HepG2 (cell line): ENCODE results near the gene NPIPB6. TPM values are rescaled to one million over a fixed set of nuclear protein-coding genes. Genes with fewer than 3 reads are reported as not detected.

ENCODE experiments used
- ATAC-seq: fragments of 200-7000 bp; cut with Tn5 transposase; 3 replicates; pipeline ENCODE4 v1.9.1; 2020; ENCODE audit warnings: mild to moderate bottlenecking, moderate library complexity
- BruUV-seq: library from RNA; stranded (reverse); fragments of 400-500 nt; replicated peaks from 2 replicates; lab custom pipeline; 2021; lab: Mats Ljungman, UMichigan
- CTCF ChIA-PET: fragments of 300-600 bp; formaldehyde crosslinking; extraction: SDS; loops from one replicate; lab custom pipeline; 2021; ENCODE audit warnings: low total read pairs, inconsistent platforms, low intra/inter-chr PET ratio; lab: Yijun Ruan, JAX
- POLR2A ChIA-PET: fragments of 350-600 bp; sonication (Branson Sonifier 250); formaldehyde crosslinking; loops from one replicate; lab custom pipeline; 2020; ENCODE audit warnings: antibody characterized with exemption, inconsistent platforms; lab: Yijun Ruan, JAX
- DNase-seq: peaks from one replicate; pipeline ENCODE4 v3.0.0-alpha.2; 2015; ENCODE audit warnings: low spot score
- FAIRE-seq: peaks from 3 replicates; lab custom pipeline; 2011; peaks lifted over from hg19 to GRCh38; lab: Jason Lieb, UNC
- H2AFZ ChIP-seq: one replicate; pipeline ENCODE4 v1.6.1; 2011; ENCODE audit warnings: low read length, inconsistent platforms
- H3K27ac ChIP-seq: fragments of 300-600 bp; 3 replicates; pipeline ENCODE4 v1.8.0; 2011; ENCODE audit warnings: mixed run types, mild to moderate bottlenecking, mixed read lengths, low read length, inconsistent platforms; ENCODE audit not compliant: insufficient read depth; ENCODE audit errors: extremely low read length
- H3K27me3 ChIP-seq, 2 experiments: fragments of 200-600 bp in 1 of 2; 2 replicates in 1 of 2; 3 replicates in 1 of 2; pipeline versions ENCODE4 v1.6.0 to v1.8.0; 2011; ENCODE audit warnings: low read length in 2 of 2, mild to moderate bottlenecking in 2 of 2, moderate library complexity in 2 of 2, inconsistent platforms in 1 of 2; ENCODE audit not compliant: insufficient read depth in 2 of 2, control insufficient read depth in 1 of 2
- H3K36me3 ChIP-seq, 2 experiments: fragments of 200-600 bp in 1 of 2; replicated peaks in 1 of 2; 2 replicates in 1 of 2; 3 replicates in 1 of 2; pipeline versions ENCODE4 v1.5.1 to v1.8.0; 2011; ENCODE audit warnings: low read length in 2 of 2, inconsistent platforms in 1 of 2; ENCODE audit not compliant: insufficient read depth in 2 of 2, control insufficient read depth in 1 of 2
- H3K4me1 ChIP-seq: 2 replicates; pipeline ENCODE4 v1.5.1; 2012; ENCODE audit warnings: low read length, inconsistent platforms; ENCODE audit not compliant: insufficient read depth
- H3K4me2 ChIP-seq: 2 replicates; pipeline ENCODE4 v1.6.0; 2011; ENCODE audit warnings: low read depth, low read length, inconsistent platforms
- H3K4me3 ChIP-seq, 3 experiments: fragments of 200-600 bp in 1 of 3; sonication (generic), shearing (Covaris generic) in 1 of 3; replicated peaks in 1 of 3; 2 replicates each; pipeline ENCODE4 v1.5.1; 2011 to 2016; ENCODE audit warnings: low read length in 3 of 3, inconsistent platforms in 2 of 3, low read depth in 2 of 3, mild to moderate bottlenecking in 2 of 3, control low read depth in 1 of 3, mixed read lengths in 1 of 3; ENCODE audit not compliant: insufficient read depth in 1 of 3
- H3K79me2 ChIP-seq: one replicate; pipeline ENCODE4 v1.6.1; 2011; ENCODE audit warnings: low read length, inconsistent platforms; ENCODE audit not compliant: insufficient read depth
- H3K9ac ChIP-seq: 2 replicates; pipeline ENCODE4 v1.6.0; 2011; ENCODE audit warnings: mild to moderate bottlenecking, low read depth, low read length, inconsistent platforms; ENCODE audit not compliant: insufficient read depth
- H3K9me3 ChIP-seq: 2 replicates; pipeline ENCODE4 v1.5.1; 2012; ENCODE audit warnings: mild to moderate bottlenecking, low read length
- H4K20me1 ChIP-seq: 2 replicates; pipeline ENCODE4 v1.6.0; 2011; ENCODE audit warnings: inconsistent platforms, mild to moderate bottlenecking, low read length, moderate library complexity; ENCODE audit not compliant: insufficient read depth
- CREBL2 ChIP-seq: sonication (generic); formaldehyde crosslinking; IDR thresholded peaks from 2 replicates; pipeline ENCODE4 v1.8.1; 2023; ENCODE audit warnings: missing genetic modification reagents, mild to moderate bottlenecking, borderline replicate concordance
- GZF1 ChIP-seq: sonication (generic); formaldehyde crosslinking; IDR thresholded peaks from 2 replicates; pipeline ENCODE4 v1.5.1; 2020; ENCODE audit warnings: mild to moderate bottlenecking, missing genetic modification reagents
- HOXA3 ChIP-seq: sonication (generic); formaldehyde crosslinking; IDR thresholded peaks from 2 replicates; pipeline ENCODE4 v1.5.0; 2020; ENCODE audit warnings: missing genetic modification reagents
- KDM3A ChIP-seq: IDR thresholded peaks from 2 replicates; pipeline ENCODE4 v1.6.1; 2018; ENCODE audit warnings: low read depth, missing compliant biosample characterization
- NFE2 ChIP-seq: sonication (generic); formaldehyde crosslinking; IDR thresholded peaks from 2 replicates; pipeline ENCODE4 v1.4.0; 2020; ENCODE audit warnings: missing genetic modification reagents
- NR2F2 ChIP-seq: IDR thresholded peaks from 2 replicates; pipeline ENCODE4 v1.6.1; 2012; ENCODE audit warnings: low read depth, inconsistent platforms, borderline replicate concordance
- SIX1 ChIP-seq: sonication (generic); formaldehyde crosslinking; IDR thresholded peaks from 2 replicates; pipeline ENCODE4 v1.4.0; 2020; ENCODE audit warnings: missing genetic modification reagents, borderline replicate concordance
- ZNF430 ChIP-seq: sonication (generic); formaldehyde crosslinking; IDR thresholded peaks from 2 replicates; pipeline ENCODE4 v1.9.0; 2021; ENCODE audit warnings: mild to moderate bottlenecking, missing genetic modification reagents
- ZNF75D ChIP-seq: sonication (generic); formaldehyde crosslinking; IDR thresholded peaks from 2 replicates; pipeline ENCODE4 v1.8.1; 2023; ENCODE audit warnings: missing genetic modification reagents, mild to moderate bottlenecking, borderline replicate concordance
- ZSCAN31 ChIP-seq: sonication (generic); formaldehyde crosslinking; IDR thresholded peaks from 2 replicates; pipeline ENCODE4 v1.5.0; 2020; ENCODE audit warnings: low read depth, mild to moderate bottlenecking, missing genetic modification reagents
- WGBS: methylation state at CpG from one replicate; pipeline ENCODE4 v1.1.6; 2017; ENCODE audit warnings: low lambda C conversion rate; 5-methylcytosine and 5-hydroxymethylcytosine counted together
- in situ Hi-C: cut with HindIII; loops from 2 replicates; pipeline ENCODE4 v1.10.0; 2017; ENCODE audit warnings: low pct_unique_long_range_greater_than_20kb; ENCODE audit not compliant: extremely low pct_ligation_motif_present
- intact Hi-C: fragments of 100-400 bp; cut with micrococcal nuclease; formaldehyde crosslinking; loops from one replicate; pipeline ENCODE4 v1.10.0; 2022; ENCODE audit not compliant: unreplicated experiment
- polyA plus RNA-seq, 8 experiments: library from polyadenylated mRNA; depleted of rRNA in 3 of 8; stranded (reverse) in 7 of 8; unstranded in 1 of 8; fragments of >200 nt; fragmentation: Illumina TruSeq in 4 of 8; extraction: Trizol in 4 of 8; gene quantifications; 2 replicates each; pipeline versions ENCODE4 v1.2.1 to v1.2.3, GENCODE V29; 2011 to 2016; ENCODE audit warnings: low read depth in 4 of 8, missing spikeins in 1 of 8, mixed read lengths in 1 of 8; ENCODE audit not compliant: insufficient read depth in 1 of 8
- total RNA-seq, 5 experiments: library from RNA; depleted of rRNA; stranded (reverse); fragments of >200 nt; fragmentation: Illumina TruSeq; extraction: Trizol; gene quantifications; 2 replicates each; pipeline ENCODE4 v1.2.3, GENCODE V29; 2016; ENCODE audit warnings: low read depth in 1 of 5

NPIPB6 gene
- total and polyA plus RNA-seq, 2 of the 13 experiments (the other 11 are each of a cell fraction or from before 2014, with no cell fraction given) = 0.25 TPM; not detected in 1

DNA sequence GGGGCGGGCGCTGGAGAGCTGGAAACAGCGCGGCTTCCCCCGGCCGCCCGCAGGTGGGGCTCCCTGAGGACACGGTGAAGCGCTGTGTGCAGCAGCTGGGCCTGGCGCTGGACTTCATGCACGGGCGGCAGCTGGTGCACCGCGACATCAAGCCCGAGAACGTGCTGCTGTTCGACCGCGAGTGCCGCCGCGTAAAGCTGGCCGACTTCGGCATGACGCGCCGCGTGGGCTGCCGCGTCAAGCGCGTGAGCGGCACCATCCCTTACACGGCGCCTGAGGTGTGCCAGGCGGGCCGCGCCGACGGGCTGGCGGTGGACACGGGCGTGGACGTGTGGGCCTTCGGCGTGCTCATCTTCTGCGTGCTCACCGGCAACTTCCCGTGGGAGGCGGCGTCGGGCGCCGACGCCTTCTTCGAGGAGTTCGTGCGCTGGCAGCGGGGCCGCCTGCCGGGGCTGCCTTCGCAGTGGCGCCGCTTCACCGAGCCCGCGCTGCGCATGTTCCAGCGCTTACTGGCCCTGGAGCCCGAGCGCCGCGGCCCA, 43.2 kb downstream of the NPIPB6 start:
- 81% methylated on average over 63 of the region's 73 CpGs for WGBS
- Histone ChIP-seq H3K4me1 (peaks cover 28% of the 10 kb centered on the region), H2AFZ (no peak overlapping the region), H3K79me2 (no peaks in the 10 kb centered on the region), H3K4me2 (no peak overlapping the region), H3K4me3 (no peak overlapping the region), H3K27me3 (peaks cover 4 to 11% of the 10 kb centered on the region in 2 experiments; a peak in 2 of 5 replicates), H4K20me1 (no peaks in the 10 kb centered on the region), H3K36me3 (no peaks in the 10 kb centered on the region), H3K27ac (no peak overlapping the region), H3K9me3 (no peaks in the 10 kb centered on the region), H3K9ac (no peak overlapping the region)
- no TSS peak for BruUV-seq
- ATAC-seq (no peak), FAIRE-seq (no peak), DNase-seq (no peak)
- in situ Hi-C loops = no loop called here
- POLR2A ChIA-PET = no interaction called here
- intact Hi-C loops = no loop called here
- TF ChIP-seq ZNF430 (CRISPR knock-in tag) = no peak
- TF ChIP-seq HOXA3 (CRISPR knock-in tag) = 0 out of 2 replicates have a peak, but pooled peaks have one; percentile 31
- TF ChIP-seq KDM3A (CRISPR knock-in tag) = no peak
- no peak for TF ChIP-seq NFE2
- no peak for TF ChIP-seq NR2F2
- CTCF ChIA-PET = interaction anchor here (1.1 kb wide), 1 partner anchor 42 kb away, joined by 3 read pairs; no protein-coding TSS in a partner anchor

DNA sequence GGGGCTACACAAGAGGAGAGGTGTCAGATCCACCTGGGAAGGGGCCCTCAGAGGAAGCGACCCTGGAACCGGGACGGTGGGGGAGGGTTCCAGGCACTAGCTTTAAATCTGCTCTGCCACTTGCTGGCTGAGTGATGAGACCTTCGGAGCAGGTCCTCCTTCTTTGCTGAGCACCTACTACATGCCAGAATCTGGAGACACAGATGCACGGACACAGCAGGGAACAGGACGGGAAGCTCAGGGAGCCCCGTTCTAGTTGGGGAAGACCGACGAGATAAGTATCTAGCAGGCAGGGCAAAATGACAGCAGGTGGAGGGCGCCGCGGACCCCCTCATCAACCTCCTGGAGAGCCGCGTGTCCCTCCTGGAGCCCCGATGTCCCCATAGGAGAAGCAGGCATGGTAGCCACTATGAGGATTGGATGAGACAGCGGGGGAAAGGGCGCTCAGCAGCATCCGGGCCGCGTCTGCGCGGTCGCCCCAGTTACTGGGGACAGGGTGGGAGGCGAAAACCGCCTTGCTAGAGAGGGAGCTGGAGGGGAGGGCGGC, 43.8 kb downstream of the NPIPB6 start:
- no TSS peak for BruUV-seq
- no peaks in the 10 kb centered on the region for H4K20me1 ChIP-seq
- H3K79me2 ChIP-seq = no peaks in the 10 kb centered on the region
- DNase-seq (no peak), FAIRE-seq (no peak), ATAC-seq (no peak)
- intact Hi-C loops = no loop called here
- no peak overlapping the region for H3K4me3 ChIP-seq
- no peak overlapping the region for H3K9ac ChIP-seq
- CTCF ChIA-PET = interaction anchor here (1.1 kb wide), 1 partner anchor 42 kb away, joined by 3 read pairs; no protein-coding TSS in a partner anchor
- no peak overlapping the region for H3K27ac ChIP-seq
- H3K4me1 ChIP-seq = peaks cover 22% of the 10 kb centered on the region
- in situ Hi-C loops = loop anchor here (10.0 kb wide), 1 partner anchor 65 kb away; no protein-coding TSS in a partner anchor
- H3K27me3 ChIP-seq = peaks cover 4 to 11% of the 10 kb centered on the region in 2 experiments; a peak in 2 of 5 replicates
- POLR2A ChIA-PET = no interaction called here
- no peaks in the 10 kb centered on the region for H3K9me3 ChIP-seq
- TF ChIP-seq ZNF75D (CRISPR knock-in tag) (no peak), ZSCAN31 (CRISPR knock-in tag) (no peak), CREBL2 (CRISPR knock-in tag) (no peak), SIX1 (CRISPR knock-in tag) (no peak), GZF1 (CRISPR knock-in tag) (no peak)
- 50% methylated on average over 25 of the region's 26 CpGs for WGBS
- H2AFZ ChIP-seq = no peak overlapping the region
- no peak overlapping the region for H3K4me2 ChIP-seq
- H3K36me3 ChIP-seq = no peaks in the 10 kb centered on the region
